Neural cell (in vitro differentiated cells): ENCODE results near the gene COL5A1. TPM values are rescaled to one million over a fixed set of nuclear protein-coding genes. Genes with fewer than 3 reads are reported as not detected.

ENCODE experiments used
- H2AFZ ChIP-seq: fragments of 200-600, 300-800 bp; sonication (generic), shearing (Covaris generic); 2 replicates; pipeline ENCODE4 v1.6.0; 2014; ENCODE audit warnings: low read depth, mild to moderate bottlenecking, antibody characterized with exemption, low read length, moderate library complexity
- H3F3A ChIP-seq: fragments of 200-600 bp; shearing (Covaris generic); 2 replicates; pipeline ENCODE4 v1.6.1; 2016; ENCODE audit warnings: mild to moderate bottlenecking, moderate library complexity, mixed read lengths, antibody characterized with exemption, low read length; ENCODE audit not compliant: insufficient read depth, poor library complexity, severe bottlenecking
- H3K27ac ChIP-seq: fragments of 200-600, 300-800 bp; sonication (generic), shearing (Covaris generic); 2 replicates; pipeline ENCODE4 v1.5.1; 2014; ENCODE audit warnings: mild to moderate bottlenecking, low read length, moderate library complexity
- H3K27me3 ChIP-seq: fragments of 300-800, 200-600 bp; sonication (generic), shearing (Covaris generic); 2 replicates; pipeline ENCODE4 v1.6.0; 2014; ENCODE audit warnings: mild to moderate bottlenecking, low read depth, low read length, moderate library complexity; ENCODE audit not compliant: insufficient read depth
- H3K36me3 ChIP-seq: fragments of 300-800, 200-600 bp; sonication (generic), shearing (Covaris generic); 2 replicates; pipeline ENCODE4 v1.5.1; 2014; ENCODE audit warnings: mild to moderate bottlenecking, antibody characterized with exemption, low read length, moderate library complexity; ENCODE audit not compliant: insufficient read depth
- H3K4me2 ChIP-seq: fragments of 300-800, 200-600 bp; sonication (generic), shearing (Covaris generic); 2 replicates; pipeline ENCODE4 v1.6.0; 2014; ENCODE audit warnings: mild to moderate bottlenecking, low read length
- H3K4me3 ChIP-seq: fragments of 300-800, 200-600 bp; sonication (generic), shearing (Covaris generic); 2 replicates; pipeline ENCODE4 v1.5.1; 2014; ENCODE audit warnings: mild to moderate bottlenecking, low read length, moderate library complexity
- H3K79me2 ChIP-seq: fragments of 200-600 bp; shearing (Covaris generic); replicated peaks from 2 replicates; pipeline ENCODE4 v1.6.0; 2014; ENCODE audit warnings: mild to moderate bottlenecking, low read length, moderate library complexity; ENCODE audit not compliant: insufficient read depth
- H3K9ac ChIP-seq: fragments of 300-800, 200-600 bp; sonication (generic), shearing (Covaris generic); 2 replicates; pipeline ENCODE4 v1.6.1; 2016; ENCODE audit warnings: mild to moderate bottlenecking, low read length, mixed read lengths
- H3K9me2 ChIP-seq: fragments of 200-600 bp; shearing (Covaris generic); 2 replicates; pipeline ENCODE4 v1.6.1; 2016; ENCODE audit warnings: mild to moderate bottlenecking, low read length, mixed read lengths; ENCODE audit not compliant: insufficient read depth
- H3K9me3 ChIP-seq: fragments of 200-600, 300-800 bp; sonication (generic), shearing (Covaris generic); 2 replicates; pipeline ENCODE4 v1.6.1; 2016; ENCODE audit warnings: mild to moderate bottlenecking, mixed run types, low read length, moderate library complexity, mixed read lengths
- H4K20me1 ChIP-seq: fragments of 200-600 bp; shearing (Covaris generic); 2 replicates; pipeline ENCODE4 v1.6.1; 2016; ENCODE audit warnings: mild to moderate bottlenecking, mixed run types; ENCODE audit not compliant: insufficient read depth
- EP300 ChIP-seq: fragments of 450-650 bp; conservative IDR thresholded peaks from 2 replicates; pipeline ENCODE4 v1.6.1; 2014; ENCODE audit warnings: antibody characterized with exemption, mild to moderate bottlenecking, moderate library complexity; ENCODE audit not compliant: poor library complexity, severe bottlenecking
- EZH2 ChIP-seq: fragments of 200-600, 300-800 bp; shearing (Covaris generic), sonication (generic); IDR thresholded peaks from 2 replicates; pipeline ENCODE4 v1.6.1; 2014; ENCODE audit warnings: antibody characterized with exemption, low read length, borderline replicate concordance, mild to moderate bottlenecking; ENCODE audit not compliant: insufficient read depth, poor library complexity, severe bottlenecking
- MXI1 ChIP-seq: fragments of 450-650 bp; conservative IDR thresholded peaks from 2 replicates; pipeline ENCODE4 v1.6.1; 2014; ENCODE audit warnings: antibody characterized with exemption, mild to moderate bottlenecking; ENCODE audit not compliant: poor library complexity, severe bottlenecking
- POLR2AphosphoS5 ChIP-seq: IDR thresholded peaks from 2 replicates; pipeline ENCODE4 v1.6.1; 2012
- RAD21 ChIP-seq: fragments of 450-650 bp; conservative IDR thresholded peaks from 2 replicates; pipeline ENCODE4 v1.6.1; 2014; ENCODE audit warnings: antibody characterized with exemption, mild to moderate bottlenecking, moderate library complexity
- SMC3 ChIP-seq: fragments of 450-650 bp; conservative IDR thresholded peaks from 2 replicates; pipeline ENCODE4 v1.6.1; 2014; ENCODE audit warnings: antibody characterized with exemption, mild to moderate bottlenecking, moderate library complexity; ENCODE audit not compliant: poor library complexity
- TAF1 ChIP-seq: IDR thresholded peaks from 2 replicates; pipeline ENCODE4 v1.6.1; 2012; ENCODE audit warnings: low read depth
- polyA plus RNA-seq: library from polyadenylated mRNA; depleted of rRNA; stranded (reverse); fragments of >200 nt; gene quantifications from 2 replicates; pipeline ENCODE4 v1.2.3, GENCODE V29; 2014
- TF ChIP-seq, protein P1 (sequence below): fragments of 450-650 bp; IDR thresholded peaks from 2 replicates; pipeline ENCODE4 v1.5.1; 2014; ENCODE audit warnings: antibody characterized with exemption, mild to moderate bottlenecking, moderate library complexity; ENCODE audit not compliant: poor library complexity, severe bottlenecking
- TF ChIP-seq, protein P2 (sequence below): IDR thresholded peaks from 2 replicates; pipeline ENCODE4 v1.6.1; 2012; ENCODE audit warnings: borderline replicate concordance

COL5A1 gene
- polyA plus RNA-seq, 1 donor from 2014 or later: not detected

DNA sequence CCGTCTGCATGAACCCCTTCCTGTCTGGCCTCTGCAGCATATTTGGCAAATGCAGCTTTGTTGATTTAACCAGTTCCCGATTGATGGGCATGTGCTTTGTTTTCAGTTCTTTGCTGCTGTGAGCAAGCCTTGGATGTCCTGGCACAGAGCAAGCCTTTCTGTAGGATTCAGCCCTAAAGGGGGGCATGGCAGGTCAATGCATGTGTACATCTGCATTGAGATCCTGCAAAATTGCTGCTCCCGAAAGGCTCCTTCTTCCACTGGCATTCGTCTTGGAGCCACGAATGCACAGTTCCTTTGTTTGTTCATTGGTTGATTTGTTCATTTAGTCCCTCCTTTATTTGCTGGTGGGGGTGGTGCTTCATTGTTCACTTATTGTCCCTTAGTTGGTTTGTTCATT is 34.8 kb downstream of the COL5A1 start:
- Histone ChIP-seq H3F3A (no peaks in the 10 kb centered on the region), H3K9me2 (no peaks in the 10 kb centered on the region), H3K4me3 (no peak overlapping the region), H2AFZ (no peak overlapping the region), H3K79me2 (no peaks in the 10 kb centered on the region), H3K36me3 (no peaks in the 10 kb centered on the region), H3K9ac (no peak overlapping the region), H3K27me3 (no peaks in the 10 kb centered on the region), H3K27ac (no peak overlapping the region), H4K20me1 (no peaks in the 10 kb centered on the region), H3K4me2 (no peak overlapping the region), H3K9me3 (no peaks in the 10 kb centered on the region)
- no peak for TF ChIP-seq EZH2
- TF ChIP-seq TAF1: no peak
- TF ChIP-seq, protein P1, sequence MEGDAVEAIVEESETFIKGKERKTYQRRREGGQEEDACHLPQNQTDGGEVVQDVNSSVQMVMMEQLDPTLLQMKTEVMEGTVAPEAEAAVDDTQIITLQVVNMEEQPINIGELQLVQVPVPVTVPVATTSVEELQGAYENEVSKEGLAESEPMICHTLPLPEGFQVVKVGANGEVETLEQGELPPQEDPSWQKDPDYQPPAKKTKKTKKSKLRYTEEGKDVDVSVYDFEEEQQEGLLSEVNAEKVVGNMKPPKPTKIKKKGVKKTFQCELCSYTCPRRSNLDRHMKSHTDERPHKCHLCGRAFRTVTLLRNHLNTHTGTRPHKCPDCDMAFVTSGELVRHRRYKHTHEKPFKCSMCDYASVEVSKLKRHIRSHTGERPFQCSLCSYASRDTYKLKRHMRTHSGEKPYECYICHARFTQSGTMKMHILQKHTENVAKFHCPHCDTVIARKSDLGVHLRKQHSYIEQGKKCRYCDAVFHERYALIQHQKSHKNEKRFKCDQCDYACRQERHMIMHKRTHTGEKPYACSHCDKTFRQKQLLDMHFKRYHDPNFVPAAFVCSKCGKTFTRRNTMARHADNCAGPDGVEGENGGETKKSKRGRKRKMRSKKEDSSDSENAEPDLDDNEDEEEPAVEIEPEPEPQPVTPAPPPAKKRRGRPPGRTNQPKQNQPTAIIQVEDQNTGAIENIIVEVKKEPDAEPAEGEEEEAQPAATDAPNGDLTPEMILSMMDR: no peak

DNA sequence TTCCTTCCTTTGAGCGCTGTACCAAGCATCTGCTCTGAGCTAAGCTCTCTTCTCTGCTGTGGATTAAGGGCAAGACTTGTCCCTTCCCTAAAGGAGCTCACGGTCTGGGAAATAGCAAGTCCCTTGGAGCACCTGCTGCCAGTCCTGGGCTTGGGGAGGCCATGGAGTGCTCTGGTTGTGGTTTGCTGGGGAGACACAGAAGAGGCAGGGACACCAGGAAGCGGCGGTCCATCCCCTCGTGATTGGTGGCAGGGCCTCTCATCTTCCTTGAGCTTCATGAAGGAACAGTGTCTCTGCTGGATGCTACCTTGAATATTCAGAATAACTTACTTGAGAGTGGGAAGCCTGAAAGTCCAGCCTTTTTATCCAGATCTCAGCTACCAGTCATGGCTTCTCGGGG is 35.3 kb downstream of the COL5A1 start:
- no peak for TF ChIP-seq EZH2
- TF ChIP-seq, protein P2, sequence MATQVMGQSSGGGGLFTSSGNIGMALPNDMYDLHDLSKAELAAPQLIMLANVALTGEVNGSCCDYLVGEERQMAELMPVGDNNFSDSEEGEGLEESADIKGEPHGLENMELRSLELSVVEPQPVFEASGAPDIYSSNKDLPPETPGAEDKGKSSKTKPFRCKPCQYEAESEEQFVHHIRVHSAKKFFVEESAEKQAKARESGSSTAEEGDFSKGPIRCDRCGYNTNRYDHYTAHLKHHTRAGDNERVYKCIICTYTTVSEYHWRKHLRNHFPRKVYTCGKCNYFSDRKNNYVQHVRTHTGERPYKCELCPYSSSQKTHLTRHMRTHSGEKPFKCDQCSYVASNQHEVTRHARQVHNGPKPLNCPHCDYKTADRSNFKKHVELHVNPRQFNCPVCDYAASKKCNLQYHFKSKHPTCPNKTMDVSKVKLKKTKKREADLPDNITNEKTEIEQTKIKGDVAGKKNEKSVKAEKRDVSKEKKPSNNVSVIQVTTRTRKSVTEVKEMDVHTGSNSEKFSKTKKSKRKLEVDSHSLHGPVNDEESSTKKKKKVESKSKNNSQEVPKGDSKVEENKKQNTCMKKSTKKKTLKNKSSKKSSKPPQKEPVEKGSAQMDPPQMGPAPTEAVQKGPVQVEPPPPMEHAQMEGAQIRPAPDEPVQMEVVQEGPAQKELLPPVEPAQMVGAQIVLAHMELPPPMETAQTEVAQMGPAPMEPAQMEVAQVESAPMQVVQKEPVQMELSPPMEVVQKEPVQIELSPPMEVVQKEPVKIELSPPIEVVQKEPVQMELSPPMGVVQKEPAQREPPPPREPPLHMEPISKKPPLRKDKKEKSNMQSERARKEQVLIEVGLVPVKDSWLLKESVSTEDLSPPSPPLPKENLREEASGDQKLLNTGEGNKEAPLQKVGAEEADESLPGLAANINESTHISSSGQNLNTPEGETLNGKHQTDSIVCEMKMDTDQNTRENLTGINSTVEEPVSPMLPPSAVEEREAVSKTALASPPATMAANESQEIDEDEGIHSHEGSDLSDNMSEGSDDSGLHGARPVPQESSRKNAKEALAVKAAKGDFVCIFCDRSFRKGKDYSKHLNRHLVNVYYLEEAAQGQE: no peak
- TF ChIP-seq POLR2AphosphoS5: no peak
- no peak for TF ChIP-seq RAD21
- TF ChIP-seq TAF1: no peak
- no peak for TF ChIP-seq SMC3
- no peak for TF ChIP-seq MXI1
- no peak for TF ChIP-seq EP300
- TF ChIP-seq, protein P1: no peak
- H3K4me2 ChIP-seq: no peak overlapping the region
- H3K9me3 ChIP-seq: no peaks in the 10 kb centered on the region
- H4K20me1 ChIP-seq: no peaks in the 10 kb centered on the region
- no peaks in the 10 kb centered on the region for H3K36me3 ChIP-seq
- H3K27me3 ChIP-seq: no peaks in the 10 kb centered on the region
- H2AFZ ChIP-seq: no peak overlapping the region
- no peaks in the 10 kb centered on the region for H3F3A ChIP-seq
- no peak overlapping the region for H3K4me3 ChIP-seq
- no peak overlapping the region for H3K27ac ChIP-seq
- no peaks in the 10 kb centered on the region for H3K79me2 ChIP-seq
- H3K9ac ChIP-seq: no peak overlapping the region
- no peaks in the 10 kb centered on the region for H3K9me2 ChIP-seq
